Loucy (cell line): Measurements from ENCODE around the gene DHRS13.

Source experiments
- CTCF ChIP-seq: fragments of 200-600 bp; sonication (generic); conservative IDR thresholded peaks from 2 replicates; pipeline ENCODE4 v1.5.1; 2014; ENCODE audit warnings: mild to moderate bottlenecking, antibody characterized with exemption, low read length
- EZH2phosphoT487 ChIP-seq: fragments of 200-600 bp; IDR thresholded peaks from 2 replicates; pipeline ENCODE4 v1.6.1; 2018; ENCODE audit warnings: antibody characterized with exemption, mild to moderate bottlenecking, moderate library complexity, borderline replicate concordance

DNA sequence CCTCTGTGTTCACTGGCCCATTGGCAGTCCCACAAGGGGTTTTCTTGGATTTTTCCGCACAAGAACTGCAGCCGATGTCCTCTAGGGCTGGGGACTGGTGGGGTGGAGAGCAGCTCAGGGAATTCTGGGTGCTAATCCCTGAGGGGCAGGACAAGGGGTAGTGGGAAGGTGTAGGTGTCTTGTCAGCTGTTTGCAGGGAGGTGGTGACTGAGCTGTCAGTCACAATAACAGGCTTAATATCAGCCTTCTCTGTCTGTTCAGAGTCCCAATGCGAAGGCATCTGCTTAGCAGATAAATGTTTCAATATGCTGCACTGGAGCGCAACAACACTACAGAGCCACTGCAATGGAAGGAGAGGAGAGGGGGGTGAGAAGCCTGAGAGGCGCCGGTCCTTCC is 10.1 kb upstream of the DHRS13 start:
- TF ChIP-seq CTCF (no peak), EZH2phosphoT487 (no peak)
